HG03439 (cell line): ENCODE results near the gene MPZL2.

ENCODE experiments used
- ATAC-seq: cut with Tn5 transposase; IDR thresholded peaks from one replicate; pipeline ENCODE4 v1.9.1; 2021; ENCODE audit warnings: mild to moderate bottlenecking, moderate library complexity; ENCODE audit not compliant: unreplicated experiment

Gene MPZL2

DNA sequence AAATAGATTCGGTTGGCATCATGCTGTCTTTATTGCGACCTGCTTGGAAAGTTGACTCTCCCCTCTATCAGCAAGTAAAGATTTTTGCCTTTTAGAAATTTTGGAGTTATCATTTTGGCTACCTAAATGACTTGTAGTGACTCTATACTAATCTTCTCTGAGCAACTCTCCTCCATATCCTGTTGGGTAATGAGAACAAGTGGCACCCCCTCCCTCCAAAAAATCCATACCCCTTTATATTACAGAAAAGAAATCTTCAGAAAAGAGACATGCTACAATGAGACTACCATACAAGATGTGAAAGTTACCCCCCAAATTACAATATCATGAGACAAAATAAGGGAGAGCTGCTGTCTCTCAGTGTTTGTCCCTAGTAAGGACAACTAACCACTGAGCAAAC is 40.5 kb downstream of the MPZL2 start:
- no peak for ATAC-seq

DNA sequence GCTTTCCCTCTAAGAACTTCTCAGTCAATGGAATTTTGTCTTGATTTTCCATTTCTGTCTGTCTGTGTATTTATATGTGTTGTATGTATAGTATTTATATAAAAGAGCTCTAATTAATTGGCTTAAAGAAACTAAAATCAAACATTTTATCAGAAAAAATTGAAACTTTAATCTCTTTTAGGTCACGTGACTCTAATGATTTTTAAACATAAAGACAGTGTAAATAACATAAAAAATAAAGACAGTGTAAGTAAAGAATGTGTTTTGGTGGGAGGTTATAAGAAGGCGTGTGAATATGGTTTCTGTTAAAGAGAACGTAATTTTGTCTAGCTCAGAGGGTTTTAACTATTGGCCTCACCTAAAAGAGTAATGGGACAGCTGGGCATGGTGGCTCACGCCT is 41.7 kb downstream of the MPZL2 start:
- no peak for ATAC-seq

DNA sequence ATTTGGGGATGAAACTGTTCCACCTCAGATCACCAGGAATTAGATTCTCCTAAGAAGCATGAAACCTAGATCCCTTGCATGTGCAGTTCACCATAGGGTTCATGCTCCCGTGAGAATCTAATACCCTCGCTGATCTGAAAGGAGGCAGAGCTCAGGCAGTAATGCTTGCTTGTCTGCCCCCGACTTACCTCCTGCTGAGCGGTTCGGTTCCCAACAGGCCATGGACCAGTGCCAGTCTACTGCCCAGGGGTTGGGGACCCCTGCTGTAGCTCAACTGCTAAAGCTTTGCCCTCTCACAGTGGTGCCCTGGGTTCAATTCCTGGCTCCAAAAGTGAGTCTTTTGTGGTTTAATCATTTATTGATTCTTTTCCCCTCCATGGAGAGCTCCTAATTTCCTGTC is 42.7 kb downstream of the MPZL2 start:
- ATAC-seq: no peak

DNA sequence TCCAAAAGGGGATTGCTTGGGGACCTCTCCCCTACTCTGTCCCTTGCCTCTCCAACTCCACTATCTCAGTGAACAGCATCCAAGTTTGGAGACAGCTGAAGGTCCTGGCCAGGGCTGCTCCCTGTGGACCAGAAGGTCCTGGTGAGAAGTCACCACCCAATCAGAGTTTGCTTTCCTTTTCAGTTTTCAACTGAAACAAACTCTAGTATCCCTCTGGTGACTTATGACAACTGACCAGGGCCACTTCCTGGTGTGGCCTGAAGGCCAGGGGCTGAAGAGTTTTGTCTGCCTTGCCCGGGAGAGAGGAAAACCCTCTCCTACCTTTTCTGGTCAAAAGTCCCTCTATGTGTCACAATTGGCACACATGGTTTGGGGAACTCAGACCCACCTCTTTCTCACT is 44.4 kb downstream of the MPZL2 start:
- ATAC-seq: no peak

DNA sequence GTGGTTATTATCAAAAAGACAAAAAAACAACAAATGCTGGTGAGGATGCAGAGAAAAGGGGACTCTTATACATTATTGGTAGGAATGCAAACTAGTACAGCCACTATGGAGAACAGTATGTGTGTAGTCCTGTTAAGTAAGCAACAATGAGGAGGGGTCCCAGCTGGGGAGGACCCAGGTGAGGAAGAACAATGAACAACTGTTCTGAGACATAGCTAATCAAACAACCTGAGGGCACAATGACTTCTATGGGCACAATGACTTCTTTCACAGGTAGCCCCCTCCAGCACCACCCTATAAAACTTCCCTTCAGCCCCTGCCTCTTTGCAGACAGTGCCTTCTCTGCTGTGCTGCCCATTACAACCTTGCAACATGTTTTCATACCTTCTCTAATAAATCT is 44.9 kb downstream of the MPZL2 start:
- ATAC-seq: no peak

DNA sequence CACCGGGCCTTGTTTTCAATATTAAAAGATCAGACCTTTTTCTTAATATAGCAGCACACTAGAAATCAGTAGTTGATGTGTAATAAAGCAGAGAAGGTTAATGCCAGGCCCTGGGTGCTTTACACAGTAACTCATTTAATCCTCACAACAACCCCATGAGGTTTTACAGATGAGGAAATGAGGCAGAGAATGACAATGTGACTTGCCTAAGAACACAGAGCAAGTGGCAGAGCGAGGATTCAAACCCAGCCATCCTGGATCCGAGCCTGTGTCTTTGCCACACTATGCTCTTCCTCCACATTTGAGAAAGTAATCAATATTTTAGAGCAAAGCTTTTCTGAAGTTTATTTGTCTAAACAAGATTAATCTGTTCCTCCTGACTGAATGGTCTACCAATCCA is 46.5 kb downstream of the MPZL2 start:
- no peak for ATAC-seq

DNA sequence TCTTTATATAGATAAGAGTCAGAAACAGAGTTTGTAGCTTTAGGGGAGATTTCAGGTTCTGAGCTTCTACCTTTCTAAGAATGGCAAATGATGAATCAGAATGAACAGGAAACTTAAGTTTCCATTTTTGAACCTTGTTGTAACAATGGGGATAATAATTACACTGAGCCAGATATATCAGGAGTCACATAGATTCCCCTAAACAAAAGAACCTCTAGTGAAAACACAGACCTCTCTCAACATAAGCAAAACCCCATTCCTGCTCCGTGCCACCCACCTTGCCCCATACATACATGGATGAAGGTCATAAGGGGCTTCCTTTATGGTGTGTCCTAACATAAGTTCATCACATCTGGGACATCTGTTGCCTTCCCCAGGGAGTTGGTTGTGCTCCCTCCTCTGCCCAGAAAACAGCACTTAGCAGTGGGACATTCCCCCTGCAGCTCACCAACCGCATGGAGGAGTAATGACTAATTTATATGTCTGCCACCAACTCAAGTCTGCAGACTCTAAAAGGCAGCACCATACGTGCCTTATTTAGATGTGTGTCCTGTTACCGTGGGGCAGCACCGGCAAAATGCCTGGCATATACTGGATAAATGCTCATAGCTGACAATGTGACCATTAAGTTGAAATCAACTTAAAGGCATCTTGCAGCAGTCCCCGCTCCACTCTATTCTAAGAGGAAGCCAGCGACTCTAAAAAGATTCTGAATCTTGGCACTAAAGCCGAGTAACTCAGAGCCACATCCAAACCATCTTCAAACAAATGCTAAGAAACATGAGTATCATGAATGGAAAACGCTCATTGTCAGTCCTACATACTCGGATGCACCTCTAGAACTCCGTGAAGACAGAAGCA is 47.2 kb downstream of the MPZL2 start:
- no peak for ATAC-seq

DNA sequence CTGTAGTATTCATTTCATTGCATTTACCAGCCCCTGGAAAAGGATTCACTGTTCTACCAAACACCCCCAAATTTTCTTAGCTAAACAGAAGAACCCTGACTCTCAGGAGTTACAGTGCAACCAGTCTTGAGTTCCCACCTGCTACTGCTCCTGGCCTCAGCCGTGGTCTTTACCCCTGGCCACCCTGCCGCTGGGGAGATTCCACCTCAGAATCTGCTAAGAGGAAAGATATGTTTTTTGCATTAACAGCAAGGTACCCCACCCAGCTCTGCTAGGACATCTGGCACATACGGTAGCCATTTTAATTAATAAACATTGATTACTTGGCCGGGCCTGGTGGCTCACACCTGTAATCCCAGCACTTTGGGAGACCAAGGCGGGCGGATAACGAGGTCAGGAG is 48.3 kb downstream of the MPZL2 start:
- ATAC-seq: no peak

DNA sequence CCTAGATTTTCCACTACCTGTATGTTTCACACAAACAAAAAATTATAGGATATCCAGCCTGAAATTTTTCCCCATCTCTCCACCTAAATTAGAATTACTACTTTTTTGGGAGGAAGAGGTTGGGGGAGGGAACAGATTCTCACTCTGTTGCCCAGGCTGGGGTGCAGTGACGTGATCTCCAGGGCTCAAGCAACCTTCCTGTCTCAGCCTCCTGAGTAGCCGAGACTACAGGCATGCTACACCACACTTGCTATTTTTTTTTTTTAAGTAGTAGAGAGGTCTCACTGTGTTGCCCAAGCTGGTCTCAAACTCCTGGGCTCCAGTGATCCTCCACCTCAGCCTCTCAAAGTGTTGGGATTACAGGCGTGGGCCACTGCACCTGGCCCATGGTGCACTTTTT is 48.8 kb downstream of the MPZL2 start:
- ATAC-seq: no peak

DNA sequence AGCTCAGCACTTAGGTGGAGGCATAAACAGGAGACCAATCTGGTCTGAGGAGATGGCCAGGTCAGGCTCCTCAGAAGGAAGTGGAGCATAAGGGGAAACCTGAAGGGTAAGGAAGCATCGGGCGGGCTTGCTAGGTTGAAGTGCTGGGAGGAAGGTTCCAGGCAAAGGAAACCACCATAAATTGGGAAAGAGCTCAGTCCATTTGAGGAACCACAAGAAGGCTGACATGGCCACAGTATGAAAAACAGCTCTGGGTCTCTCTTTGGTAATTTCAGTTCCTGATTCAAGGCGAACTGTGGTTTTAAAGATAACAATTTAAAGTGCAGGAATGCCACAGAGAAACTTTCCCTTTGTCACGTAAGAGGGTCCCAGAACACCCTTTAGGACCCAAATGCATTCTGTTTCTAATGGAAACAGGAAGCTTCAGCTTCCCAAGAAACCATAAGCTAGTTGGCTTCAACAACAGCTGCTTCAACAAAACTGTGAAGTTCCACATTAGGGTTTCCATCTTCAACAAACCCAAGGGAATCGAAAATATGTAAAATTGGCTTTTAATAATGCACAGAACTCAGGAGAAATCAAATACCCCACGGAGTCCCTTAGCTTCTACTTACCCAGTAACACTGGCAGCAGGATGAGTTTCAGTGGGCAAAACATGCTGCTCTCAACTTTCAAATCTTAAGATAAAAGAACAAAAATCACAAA is 49.7 kb downstream of the MPZL2 start:
- ATAC-seq: no peak

DNA sequence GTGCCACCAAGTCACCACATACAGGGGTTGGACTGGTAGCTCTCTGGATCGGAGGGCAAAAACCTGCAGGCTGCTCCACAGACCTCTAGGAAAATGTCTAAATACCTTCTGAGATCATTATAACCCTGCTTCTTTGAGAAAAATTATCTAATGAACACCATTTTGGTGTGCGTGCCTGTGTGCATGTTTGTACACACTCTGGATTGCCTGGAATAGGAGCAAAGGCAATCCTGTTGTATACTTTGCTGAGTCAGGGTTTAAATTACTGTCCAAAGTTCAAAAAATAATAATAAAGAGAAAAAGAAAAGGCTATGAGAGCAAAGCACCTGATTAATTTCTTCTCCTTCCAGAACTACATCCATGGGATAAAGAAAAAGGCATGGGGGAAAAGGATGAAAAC is 50.3 kb downstream of the MPZL2 start:
- no peak for ATAC-seq

DNA sequence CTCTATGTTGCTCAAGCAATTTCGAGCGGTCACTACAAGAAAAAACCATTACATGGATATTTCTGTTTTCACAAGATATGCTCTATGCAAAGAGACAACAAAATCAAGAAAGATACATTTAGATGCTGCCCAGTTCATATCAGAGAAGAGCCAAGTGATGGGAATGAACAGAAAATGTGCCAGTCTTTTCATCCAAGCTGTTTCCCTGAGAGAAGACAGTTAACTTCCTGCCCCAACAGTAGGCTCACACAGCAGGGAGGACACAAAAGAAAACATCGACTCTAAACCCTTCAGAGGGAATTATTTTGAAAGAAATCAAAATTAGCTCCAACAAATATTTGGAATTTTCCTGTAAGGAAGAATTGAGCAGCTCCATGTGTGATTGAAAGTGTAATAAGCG is 50.9 kb downstream of the MPZL2 start:
- no peak for ATAC-seq

DNA sequence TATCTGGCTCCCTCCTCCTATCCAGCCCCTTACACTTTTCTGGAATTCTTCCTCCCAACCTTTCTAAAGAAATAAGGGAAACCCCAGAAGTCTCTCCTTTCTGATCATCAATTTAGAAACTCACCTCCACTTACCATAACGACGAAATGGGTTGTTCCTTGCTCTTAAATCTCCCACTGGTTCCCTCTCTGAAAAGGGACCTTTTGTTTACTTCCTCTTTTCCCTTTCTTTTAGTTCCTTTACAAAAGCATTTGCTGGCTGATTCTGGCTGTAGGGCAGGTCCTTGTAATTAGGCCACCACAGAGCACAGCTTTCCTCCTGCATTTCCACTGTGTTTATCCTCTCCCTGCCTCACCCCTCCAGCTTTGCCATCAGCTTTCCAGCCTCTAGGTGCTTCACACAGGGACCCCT is 51.3 kb downstream of the MPZL2 start:
- ATAC-seq: no peak

DNA sequence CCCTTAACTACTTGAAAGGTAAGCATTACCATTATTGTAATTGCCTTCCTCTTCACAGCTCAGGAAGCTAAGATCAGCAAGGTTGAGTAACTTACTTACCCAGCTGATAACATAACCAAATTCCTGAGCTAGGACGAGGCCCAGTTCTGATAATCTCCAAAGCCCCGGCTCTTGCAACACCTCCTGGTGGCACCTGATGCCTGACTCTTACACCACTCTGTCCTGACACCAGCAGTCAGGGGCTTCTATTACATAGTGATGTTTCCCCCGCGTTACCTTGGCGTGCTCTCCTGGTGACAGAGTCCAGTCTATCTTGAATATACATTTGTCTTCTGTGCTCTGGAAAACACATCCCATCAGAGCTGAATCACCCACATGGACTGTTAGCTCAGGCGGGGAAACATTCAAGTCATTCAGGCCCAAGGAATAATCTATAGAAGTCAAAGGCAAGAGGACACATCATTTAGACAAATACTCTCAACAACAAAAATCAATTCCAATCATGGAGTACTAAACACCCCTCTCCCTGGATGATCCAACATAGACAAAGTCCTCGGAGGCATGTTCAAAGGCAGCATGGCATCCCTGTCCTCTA is 51.9 kb downstream of the MPZL2 start:
- ATAC-seq: no peak

DNA sequence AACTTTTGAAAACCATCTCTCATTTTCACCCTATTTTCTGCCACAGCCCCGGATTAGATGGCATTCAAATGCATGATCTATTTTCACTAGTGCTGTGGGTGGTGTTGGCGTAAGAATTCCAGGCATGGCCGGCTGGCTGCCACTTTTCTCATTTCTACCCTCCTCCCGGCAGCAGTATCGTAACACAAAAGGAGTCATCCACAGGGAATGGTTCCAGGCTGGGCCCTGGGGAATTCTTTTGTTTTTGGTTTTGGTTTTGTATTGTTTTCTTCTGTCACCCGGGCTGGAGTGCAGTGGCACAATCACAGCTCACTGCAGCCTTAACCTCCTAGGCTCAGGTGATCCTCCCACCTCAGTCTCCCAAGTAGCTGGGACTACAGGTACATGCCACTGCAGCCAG is 53.1 kb downstream of the MPZL2 start:
- no peak for ATAC-seq

DNA sequence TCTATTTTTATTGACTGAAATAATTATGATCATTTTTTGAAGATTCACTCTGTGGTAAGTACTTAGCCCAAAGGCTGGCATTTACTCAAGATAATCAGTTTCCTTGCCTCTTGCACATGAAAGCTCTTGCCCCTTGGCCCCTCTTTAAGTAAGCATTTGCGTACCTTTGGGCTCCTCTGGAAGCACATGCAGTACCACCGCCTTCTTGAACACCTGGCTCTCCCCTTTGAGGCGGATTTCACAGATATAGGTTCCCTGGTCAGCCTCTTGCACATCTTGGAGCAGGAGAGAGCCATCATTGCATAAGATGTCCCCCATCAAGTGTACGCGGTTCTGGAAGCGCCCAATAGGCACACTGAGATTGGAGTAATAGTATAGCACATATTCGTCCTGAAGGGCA is 53.8 kb downstream of the MPZL2 start:
- no peak for ATAC-seq

DNA sequence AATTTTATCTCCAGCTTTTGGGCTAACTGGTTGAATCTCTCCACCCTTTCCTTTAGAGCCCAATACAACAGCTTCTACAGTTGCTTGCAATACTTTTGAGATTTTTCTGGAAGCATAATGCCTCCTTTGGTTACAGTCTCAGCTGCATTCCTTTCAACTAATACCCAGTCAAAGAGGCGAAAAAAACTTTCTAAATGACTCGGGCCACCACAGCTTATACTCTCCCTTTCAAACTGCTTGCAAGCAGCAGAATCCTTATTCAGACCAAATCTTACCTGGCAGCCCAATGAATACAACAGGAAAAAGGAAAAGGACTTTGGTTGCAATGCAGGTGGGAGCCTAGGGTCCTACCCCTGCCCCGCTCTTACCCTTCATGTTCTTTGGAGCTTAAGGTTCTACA is 55.1 kb downstream of the MPZL2 start:
- ATAC-seq: no peak

DNA sequence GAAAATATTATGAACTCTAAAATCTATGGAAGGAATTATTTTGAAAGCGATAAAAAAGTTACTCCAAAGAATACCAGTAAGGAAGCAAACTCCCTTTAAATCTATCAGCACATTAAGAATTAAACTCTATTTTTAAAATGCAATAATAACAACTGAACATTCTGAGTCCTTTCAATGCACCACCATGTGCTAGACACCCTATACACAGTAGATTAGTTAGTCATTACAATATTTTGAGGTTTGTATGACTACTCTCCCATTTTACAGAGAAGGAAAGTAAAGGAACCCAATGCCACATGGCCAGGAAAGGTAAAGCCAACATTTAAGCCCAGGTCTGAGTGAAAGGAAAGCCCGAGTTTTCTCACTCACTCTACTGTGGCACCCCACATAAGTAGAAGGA is 57.0 kb downstream of the MPZL2 start:
- no peak for ATAC-seq

DNA sequence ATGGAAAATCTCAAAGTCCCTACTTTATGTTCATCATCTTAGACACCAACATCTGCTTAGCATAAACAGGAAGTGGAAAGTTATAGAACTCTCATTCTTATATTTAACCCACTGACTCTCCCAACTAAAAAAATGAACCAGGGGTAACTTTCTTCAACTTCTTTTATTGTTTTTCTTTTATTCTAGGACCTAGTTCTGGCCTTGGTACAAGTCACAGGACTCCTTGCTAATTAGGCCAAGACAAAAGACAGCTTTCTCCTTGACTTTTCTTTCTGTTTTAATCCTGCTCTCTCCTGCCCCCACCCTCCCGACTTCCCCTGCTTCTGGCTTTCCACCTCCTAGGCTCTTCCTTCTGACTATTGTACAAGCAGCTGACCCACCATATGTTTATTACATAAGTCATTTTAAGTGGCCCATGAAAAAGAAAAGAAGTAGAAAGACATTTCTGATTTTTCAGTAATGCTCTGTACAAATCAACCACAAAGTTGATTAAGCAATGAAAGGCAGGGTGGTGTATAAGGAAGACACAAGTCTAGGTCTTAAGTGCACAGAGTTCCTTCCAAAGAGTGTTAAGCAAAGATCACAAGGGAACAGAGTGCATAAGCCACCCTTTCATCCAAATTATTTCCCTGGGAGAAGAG is 57.6 kb downstream of the MPZL2 start:
- no peak for ATAC-seq

DNA sequence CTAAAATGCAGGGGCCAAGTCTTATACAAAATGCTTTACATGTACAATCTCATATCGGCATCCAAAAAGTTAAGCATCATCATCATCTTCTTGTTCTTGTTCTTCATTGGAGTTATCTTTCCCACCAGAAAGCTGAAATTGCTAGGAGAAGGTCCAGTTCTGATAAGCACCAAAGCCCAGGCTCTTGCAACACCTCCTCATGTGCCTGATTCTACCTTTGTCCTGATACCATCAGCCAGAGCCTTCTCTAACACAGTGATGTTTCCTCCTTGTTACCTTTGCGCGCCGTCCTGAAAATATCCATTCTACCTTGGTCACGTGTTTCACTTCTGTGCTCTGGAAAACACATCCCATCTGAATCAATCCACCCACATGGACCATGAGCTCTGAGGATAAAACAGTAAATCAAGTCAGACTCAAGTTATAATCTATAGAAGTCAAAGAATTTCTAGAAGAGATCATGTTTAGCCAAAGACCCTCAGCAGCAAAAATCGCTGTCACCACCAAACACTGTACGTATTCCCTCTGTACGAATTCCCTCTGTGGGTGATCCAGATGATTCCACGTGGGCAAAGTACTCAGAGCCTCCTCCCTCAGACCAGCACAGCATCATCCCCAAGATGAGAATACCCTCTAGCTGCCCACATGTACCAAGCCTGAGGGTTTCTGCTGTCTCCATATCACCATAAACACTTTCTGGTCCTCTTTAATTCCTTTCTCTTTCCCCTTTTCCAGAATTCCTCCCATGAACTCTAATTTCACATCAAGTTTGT is 58.3 kb downstream of the MPZL2 start:
- ATAC-seq: no peak
